ENCODE data around the gene PDE2A. TPM values are rescaled to one million over a fixed set of nuclear protein-coding genes. Genes with fewer than 3 reads are reported as not detected.

Gene PDE2A
- total RNA-seq, 2 experiments from 2014 or later, result 0.26 to 0.37 TPM

- no peak overlapping the region for H3K4me3 Mint-ChIP-seq
- peaks cover 42% of the 10 kb centered on the region for H3K27me3 Mint-ChIP-seq (ENCODE audit: low read depth)
- peaks cover 17% of the 10 kb centered on the region for H3K4me1 Mint-ChIP-seq (ENCODE audit: low read depth)
- H3K36me3 Mint-ChIP-seq (ENCODE audit: low read depth), result no peaks in the 10 kb centered on the region
- POLR2A ChIA-PET, result interaction anchor here (1.8 to 1.9 kb wide), 2 partner anchors 8 to 10 kb away, joined by 6 to 7 read pairs; no protein-coding TSS in a partner anchor
- H3K9me3 Mint-ChIP-seq (ENCODE audit: insufficient read depth), result peaks cover 7% of the 10 kb centered on the region
- peak overlapping the region; percentile 58 for H3K27ac Mint-ChIP-seq
- CTCF ChIA-PET, result interaction anchor here (0.8 to 3.2 kb wide), 15 partner anchors 8 to 238 kb away, joined by 3 to 39 read pairs (median 3); no protein-coding TSS in a partner anchor
- peak; percentile 92 for ATAC-seq
- peak; percentile 83 for DNase-seq
Measured at GRCh38 chr11:72668629-72669347, 5.4 kb downstream of the PDE2A start.

- peaks cover 25% of the 10 kb centered on the region for H3K27me3 Mint-ChIP-seq (ENCODE audit: low read depth)
- CTCF ChIA-PET, result interaction anchor here (1.0 to 2.0 kb wide), 2 partner anchors 13 to 75 kb away, joined by 4 to 7 read pairs; no protein-coding TSS in a partner anchor
- no peak overlapping the region for H3K4me3 Mint-ChIP-seq
- H3K4me1 Mint-ChIP-seq (ENCODE audit: low read depth), result peaks cover 17% of the 10 kb centered on the region
- no peak for DNase-seq
- ATAC-seq, result no peak
- no peak overlapping the region for H3K27ac Mint-ChIP-seq
- POLR2A ChIA-PET, result no interaction called here
- H3K9me3 Mint-ChIP-seq (ENCODE audit: insufficient read depth), result peaks cover 7% of the 10 kb centered on the region
- H3K36me3 Mint-ChIP-seq (ENCODE audit: low read depth), result no peaks in the 10 kb centered on the region
Measured at GRCh38 chr11:72665911-72666472, 8.2 kb downstream of the PDE2A start.

GRCh38 chr11:72662036-72662435 is 12.2 kb downstream of the PDE2A start:
- CTCF ChIA-PET, result no interaction called here
- no peaks in the 10 kb centered on the region for H3K9me3 Mint-ChIP-seq (ENCODE audit: insufficient read depth)
- no peak overlapping the region for H3K27ac Mint-ChIP-seq
- peaks cover 16% of the 10 kb centered on the region for H3K27me3 Mint-ChIP-seq (ENCODE audit: low read depth)
- POLR2A ChIA-PET, result no interaction called here
- H3K36me3 Mint-ChIP-seq (ENCODE audit: low read depth), result no peaks in the 10 kb centered on the region
- no peak for DNase-seq
- ATAC-seq, result no peak
- H3K4me3 Mint-ChIP-seq, result no peak overlapping the region
- H3K4me1 Mint-ChIP-seq (ENCODE audit: low read depth), result no peaks in the 10 kb centered on the region

GRCh38 chr11:72661486-72661885 is 12.7 kb downstream of the PDE2A start:
- peaks cover 15% of the 10 kb centered on the region for H3K27me3 Mint-ChIP-seq (ENCODE audit: low read depth)
- CTCF ChIA-PET, result interaction anchor here (0.9 kb wide), 1 partner anchor 23 kb away, joined by 3 read pairs; no protein-coding TSS in a partner anchor
- no peaks in the 10 kb centered on the region for H3K4me1 Mint-ChIP-seq (ENCODE audit: low read depth)
- no peak for DNase-seq
- no peak overlapping the region for H3K27ac Mint-ChIP-seq
- no peaks in the 10 kb centered on the region for H3K36me3 Mint-ChIP-seq (ENCODE audit: low read depth)
- H3K4me3 Mint-ChIP-seq, result no peak overlapping the region
- no peak for ATAC-seq
- POLR2A ChIA-PET, result no interaction called here
- no peaks in the 10 kb centered on the region for H3K9me3 Mint-ChIP-seq (ENCODE audit: insufficient read depth)

GRCh38 chr11:72658989-72659640 is 15.1 kb downstream of the PDE2A start:
- no peaks in the 10 kb centered on the region for H3K4me1 Mint-ChIP-seq (ENCODE audit: low read depth)
- peaks cover 9% of the 10 kb centered on the region for H3K27me3 Mint-ChIP-seq (ENCODE audit: low read depth)
- H3K36me3 Mint-ChIP-seq (ENCODE audit: low read depth), result no peaks in the 10 kb centered on the region
- H3K27ac Mint-ChIP-seq, result no peak overlapping the region
- ATAC-seq (no peak), DNase-seq (no peak)
- POLR2A ChIA-PET, result no interaction called here
- H3K4me3 Mint-ChIP-seq, result no peak overlapping the region
- H3K9me3 Mint-ChIP-seq (ENCODE audit: insufficient read depth), result no peaks in the 10 kb centered on the region
- CTCF ChIA-PET, result interaction anchor here (2.4 kb wide), 2 partner anchors 9 to 188 kb away, joined by 7 to 9 read pairs; no protein-coding TSS in a partner anchor

- Mint-ChIP-seq H3K27ac (no peak overlapping the region), H3K9me3 (ENCODE audit: insufficient read depth) (no peaks in the 10 kb centered on the region), H3K27me3 (ENCODE audit: low read depth) (peaks cover 9% of the 10 kb centered on the region), H3K4me1 (ENCODE audit: low read depth) (no peaks in the 10 kb centered on the region), H3K4me3 (no peak overlapping the region), H3K36me3 (ENCODE audit: low read depth) (no peaks in the 10 kb centered on the region)
- POLR2A ChIA-PET, result no interaction called here
- CTCF ChIA-PET, result interaction anchor here (0.9 to 2.4 kb wide), 4 partner anchors 9 to 186 kb away, joined by 3 to 9 read pairs (median 6); no protein-coding TSS in a partner anchor
- DNase-seq (no peak), ATAC-seq (no peak)
Measured at GRCh38 chr11:72657411-72658100, 16.7 kb downstream of the PDE2A start.

GRCh38 chr11:72655896-72656464 is 18.2 kb downstream of the PDE2A start:
- H3K36me3 Mint-ChIP-seq (ENCODE audit: low read depth), result no peaks in the 10 kb centered on the region
- ChIA-PET CTCF (no interaction called here), POLR2A (no interaction called here)
- no peak overlapping the region for H3K4me3 Mint-ChIP-seq
- DNase-seq (no peak), ATAC-seq (no peak)
- H3K27me3 Mint-ChIP-seq (ENCODE audit: low read depth), result peaks cover 5% of the 10 kb centered on the region
- H3K9me3 Mint-ChIP-seq (ENCODE audit: insufficient read depth), result no peaks in the 10 kb centered on the region
- no peak overlapping the region for H3K27ac Mint-ChIP-seq
- no peaks in the 10 kb centered on the region for H3K4me1 Mint-ChIP-seq (ENCODE audit: low read depth)

GRCh38 chr11:72655014-72655413 is 19.2 kb downstream of the PDE2A start:
- Mint-ChIP-seq H3K27me3 (ENCODE audit: low read depth) (peaks cover 2% of the 10 kb centered on the region), H3K9me3 (ENCODE audit: insufficient read depth) (no peaks in the 10 kb centered on the region), H3K36me3 (ENCODE audit: low read depth) (no peaks in the 10 kb centered on the region), H3K4me1 (ENCODE audit: low read depth) (no peaks in the 10 kb centered on the region), H3K27ac (no peak overlapping the region), H3K4me3 (no peak overlapping the region)
- DNase-seq (no peak), ATAC-seq (no peak)
- ChIA-PET POLR2A (no interaction called here), CTCF (no interaction called here)

GRCh38 chr11:72653649-72654048 is 20.6 kb downstream of the PDE2A start:
- H3K4me1 Mint-ChIP-seq (ENCODE audit: low read depth), result no peaks in the 10 kb centered on the region

GRCh38 chr11:72652873-72653630 is 21.2 kb downstream of the PDE2A start:
- CTCF ChIA-PET, result interaction anchor here (0.6 to 1.5 kb wide), 3 partner anchors 14 to 683 kb away, joined by 3 to 4 read pairs (median 4); no protein-coding TSS in a partner anchor
- H3K36me3 Mint-ChIP-seq (ENCODE audit: low read depth), result no peaks in the 10 kb centered on the region
- H3K4me3 Mint-ChIP-seq, result no peak overlapping the region

More at GRCh38 chr11:72653649-72654048, 20.6 kb downstream of the PDE2A start:
- H3K27me3 Mint-ChIP-seq (ENCODE audit: low read depth), result peaks cover 2% of the 10 kb centered on the region
- ChIA-PET POLR2A (no interaction called here), CTCF (interaction anchor here (0.8 to 1.5 kb wide), 2 partner anchors 206 to 683 kb away, joined by 3 to 4 read pairs; no protein-coding TSS in a partner anchor)
- no peak overlapping the region for H3K27ac Mint-ChIP-seq
- no peaks in the 10 kb centered on the region for H3K9me3 Mint-ChIP-seq (ENCODE audit: insufficient read depth)
- no peak for DNase-seq
- no peaks in the 10 kb centered on the region for H3K36me3 Mint-ChIP-seq (ENCODE audit: low read depth)
- no peak for ATAC-seq
- no peak overlapping the region for H3K4me3 Mint-ChIP-seq

GRCh38 chr11:72652133-72652532 is 22.1 kb downstream of the PDE2A start:
- ATAC-seq (no peak), DNase-seq (no peak)
- Mint-ChIP-seq H3K27ac (no peak overlapping the region), H3K9me3 (ENCODE audit: insufficient read depth) (no peaks in the 10 kb centered on the region), H3K4me3 (no peak overlapping the region), H3K36me3 (ENCODE audit: low read depth) (no peaks in the 10 kb centered on the region), H3K4me1 (ENCODE audit: low read depth) (no peaks in the 10 kb centered on the region), H3K27me3 (ENCODE audit: low read depth) (peaks cover 2% of the 10 kb centered on the region)
- ChIA-PET POLR2A (no interaction called here), CTCF (interaction anchor here (0.6 to 2.2 kb wide), 4 partner anchors 14 to 684 kb away, joined by 3 to 7 read pairs (median 4); no protein-coding TSS in a partner anchor)

More at GRCh38 chr11:72652873-72653630, 21.2 kb downstream of the PDE2A start:
- no peak for DNase-seq
- no peaks in the 10 kb centered on the region for H3K9me3 Mint-ChIP-seq (ENCODE audit: insufficient read depth)
- no peaks in the 10 kb centered on the region for H3K4me1 Mint-ChIP-seq (ENCODE audit: low read depth)
- H3K27ac Mint-ChIP-seq, result no peak overlapping the region
- no peak for ATAC-seq
- peaks cover 2% of the 10 kb centered on the region for H3K27me3 Mint-ChIP-seq (ENCODE audit: low read depth)
- POLR2A ChIA-PET, result no interaction called here

Measured in activated CD8-positive, alpha-beta T cell treated with anti-CD3 and anti-CD28 coated beads, Interleukin-2, amount 10 ng/mL, durations not matched to agents 7 days and 5 days (primary cell).